GM19438 (cell line): ENCODE results near the gene ZNG1A.
"Not testable (repeated sequence)": the region's sequence is repeated elsewhere in the genome, so short reads cannot be mapped to it uniquely, and the experiment has no call there.

Experiments used
- ATAC-seq: cut with Tn5 transposase; IDR thresholded peaks from one replicate; pipeline ENCODE4 v1.9.1; 2021; ENCODE audit warnings: low read depth; ENCODE audit not compliant: unreplicated experiment

ZNG1A gene

DNA sequence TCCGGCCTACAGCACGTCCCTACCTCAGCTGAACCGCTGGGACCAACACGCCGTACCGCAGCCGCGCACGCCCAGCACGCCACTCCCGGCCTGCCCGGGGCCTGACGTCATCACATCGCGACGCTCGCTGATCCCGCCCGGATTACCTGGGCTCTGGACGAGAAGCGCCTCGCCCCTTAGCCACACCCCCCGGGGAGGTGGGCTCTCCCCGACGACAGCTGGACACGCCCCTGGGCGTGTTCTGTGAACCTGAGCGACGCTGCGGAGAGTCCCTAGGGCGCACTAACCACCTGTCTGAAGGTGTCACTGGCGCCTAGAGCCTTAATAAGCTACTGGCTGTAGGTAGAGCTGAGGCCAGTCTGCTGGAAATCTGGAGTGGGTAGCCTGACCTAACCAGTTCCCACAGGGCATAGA, at the start of gene ZNG1A:
TSS of gene ZNG1A (minus strand) at position 87 of the 414 bp plus-strand sequence. CDS start 87 bp downstream, outside the sequence.
- ATAC-seq, result not testable (repeated sequence)

DNA sequence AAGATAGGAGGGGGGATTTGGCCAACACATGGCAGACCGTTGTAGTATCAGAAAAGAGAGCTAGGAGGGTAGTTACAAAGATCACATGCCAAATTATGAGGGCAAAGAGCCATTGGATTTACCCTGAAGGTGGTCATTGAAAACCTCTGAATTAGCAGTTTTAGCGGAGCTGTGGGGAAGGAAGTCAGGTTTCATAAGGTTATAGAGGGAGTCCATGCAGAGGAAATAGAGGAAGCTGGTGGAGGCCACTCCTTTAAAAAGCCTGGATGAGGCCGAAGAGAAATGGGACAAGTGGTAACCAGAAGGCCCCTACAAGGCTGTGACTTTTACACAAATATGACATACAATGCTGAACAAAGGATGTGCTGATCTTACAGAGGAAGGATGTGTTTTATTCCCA, 49.0 kb upstream of the ZNG1A start:
- ATAC-seq, result no peak

DNA sequence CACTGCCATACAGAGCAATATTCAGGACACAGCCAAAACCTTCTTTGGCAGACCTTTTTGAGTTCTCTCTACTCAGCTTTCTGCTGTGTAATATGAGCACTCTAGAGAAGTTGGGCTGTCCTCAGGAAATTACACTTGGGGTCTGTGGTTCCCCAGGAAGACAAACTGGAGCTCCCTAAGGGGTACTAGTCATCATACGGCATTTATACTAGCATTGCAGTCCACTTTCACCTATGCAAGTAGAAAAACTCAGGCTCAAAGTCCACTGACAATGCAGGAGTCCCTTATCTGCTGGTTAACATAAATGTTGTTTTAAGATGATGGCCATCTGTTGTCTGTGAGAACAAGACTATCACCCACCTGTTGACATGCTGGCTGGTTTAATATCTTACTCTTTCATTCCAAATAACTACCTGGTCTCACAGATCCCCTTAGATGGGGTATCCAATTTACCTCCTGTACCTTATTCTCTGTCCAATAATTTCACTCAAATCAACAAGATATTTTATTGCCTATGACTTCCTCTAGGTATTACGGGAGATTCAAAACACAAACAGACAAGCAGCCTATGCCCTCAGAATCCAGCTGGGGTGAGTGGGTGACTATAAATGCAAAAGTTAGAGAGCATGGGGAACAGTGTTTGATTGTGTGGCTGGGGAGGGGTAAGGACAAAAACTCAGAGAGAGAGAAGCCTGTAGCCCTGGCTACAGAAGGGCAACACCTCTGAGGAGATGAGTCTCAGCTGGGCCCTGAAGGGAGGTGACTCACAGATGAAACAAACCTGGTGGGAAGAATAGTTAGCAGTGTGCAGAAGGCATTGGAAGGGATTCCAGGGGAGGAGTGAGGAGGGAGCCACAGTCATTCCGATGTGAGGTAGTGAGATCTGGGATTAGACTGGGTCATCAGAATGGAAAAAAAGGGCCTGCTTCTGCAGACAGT, 46.0 kb upstream of the ZNG1A start:
- ATAC-seq, result no peak

DNA sequence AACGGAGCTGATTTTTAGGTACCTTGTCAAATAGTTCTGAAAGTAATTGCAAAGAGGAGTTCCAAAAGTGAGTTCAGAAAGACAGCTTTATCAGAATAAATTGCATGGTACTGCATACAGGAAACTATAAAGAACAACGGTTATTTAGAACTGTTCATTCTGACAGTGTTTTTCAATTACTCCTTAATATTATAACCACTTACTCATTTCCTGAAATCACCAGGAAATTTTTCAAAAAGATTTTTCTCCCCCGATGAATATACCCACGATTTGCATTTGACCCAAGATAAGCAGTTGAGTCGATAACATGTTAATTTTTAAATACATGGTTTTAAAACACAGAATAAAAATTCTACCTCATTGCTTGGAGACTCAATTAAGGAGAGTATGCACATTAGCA, 45.2 kb upstream of the ZNG1A start:
- no peak for ATAC-seq

DNA sequence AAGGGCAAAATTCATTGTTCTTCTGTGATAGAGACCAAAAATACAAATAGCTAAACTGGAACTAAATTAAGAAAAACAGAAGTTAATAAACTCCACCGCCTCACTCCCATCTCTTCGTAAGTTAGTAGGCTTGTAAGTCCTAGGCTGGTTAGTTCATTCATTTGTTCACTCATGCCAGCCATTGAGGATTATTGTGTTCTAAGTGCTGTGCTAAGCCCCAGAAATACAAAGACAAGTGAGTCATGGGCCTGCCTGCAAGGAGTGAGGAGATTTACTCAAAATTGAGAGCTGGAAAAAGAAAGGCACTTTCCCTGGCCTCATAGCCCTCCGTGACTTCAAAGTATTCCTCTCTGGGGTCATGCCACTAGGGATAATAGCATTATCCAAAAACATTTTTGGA, 44.3 kb upstream of the ZNG1A start:
- no peak for ATAC-seq

DNA sequence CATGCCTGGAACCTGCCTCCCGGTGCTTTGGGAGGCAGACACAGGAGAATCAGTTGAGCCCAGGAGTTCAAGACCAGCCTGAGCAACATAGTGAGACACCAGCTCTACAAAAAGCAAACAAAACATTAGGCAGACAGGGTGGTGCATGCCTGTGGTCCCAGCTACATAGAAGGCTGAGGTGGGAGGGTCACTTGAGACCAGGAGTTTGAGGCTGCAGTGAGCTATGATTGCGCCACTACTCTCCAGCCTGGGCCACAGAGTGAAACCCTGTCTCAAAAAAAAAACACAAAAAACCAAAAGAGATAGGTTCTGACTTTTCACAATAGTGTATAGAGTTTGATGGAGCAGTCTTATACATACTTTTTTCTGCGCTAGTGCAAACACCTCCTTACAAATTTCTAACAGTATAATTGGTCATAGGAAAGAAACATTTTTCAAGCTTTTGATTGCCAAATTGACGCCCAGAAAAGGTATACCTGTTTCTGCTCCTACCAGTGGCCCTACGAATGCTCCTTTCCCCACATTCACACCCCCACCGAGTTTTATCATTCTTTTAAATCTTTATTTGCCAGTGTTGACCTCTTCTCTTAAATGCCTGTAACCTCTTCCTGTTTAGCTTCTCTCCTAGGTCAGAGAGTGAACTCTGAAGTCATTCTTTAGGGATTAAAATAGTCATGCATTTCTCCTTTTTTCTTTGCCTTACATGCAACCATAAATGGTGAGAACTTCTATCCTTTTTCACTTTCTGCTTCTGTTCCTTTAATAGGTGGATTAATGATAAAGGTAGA, 43.3 kb upstream of the ZNG1A start:
- no peak for ATAC-seq

DNA sequence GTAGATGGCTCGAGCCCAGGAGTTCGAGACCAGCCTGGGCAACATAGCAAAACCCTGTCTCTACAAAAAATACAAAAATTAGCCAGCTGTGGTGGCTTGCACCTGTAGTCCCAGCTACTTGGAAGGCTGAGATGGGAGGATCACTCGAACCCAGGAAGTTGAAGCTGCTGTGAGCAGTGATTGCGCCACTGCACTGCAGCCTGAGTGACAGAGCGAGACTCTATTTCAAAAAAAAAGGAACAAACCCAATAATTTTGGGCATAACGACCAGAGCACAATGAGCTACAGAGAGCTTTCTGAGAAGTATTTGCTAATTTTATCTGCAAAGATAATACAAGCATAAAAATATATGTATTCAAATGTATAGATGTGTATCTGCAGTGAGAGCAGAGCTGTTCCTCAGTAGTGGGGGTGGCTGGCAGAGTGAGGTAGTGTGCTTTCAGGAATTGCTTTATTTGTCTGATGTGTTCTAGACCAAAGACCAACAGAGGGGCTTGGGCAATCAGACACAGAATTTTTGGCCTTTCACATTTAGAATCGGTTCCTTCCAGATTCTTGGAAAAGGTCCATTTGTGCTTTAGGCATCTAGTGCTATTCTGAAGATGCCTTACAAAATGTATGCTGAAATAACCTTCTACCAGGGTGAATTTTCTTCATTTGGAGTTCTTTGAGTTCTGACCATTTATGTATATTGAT, 41.0 kb upstream of the ZNG1A start:
- no peak for ATAC-seq

DNA sequence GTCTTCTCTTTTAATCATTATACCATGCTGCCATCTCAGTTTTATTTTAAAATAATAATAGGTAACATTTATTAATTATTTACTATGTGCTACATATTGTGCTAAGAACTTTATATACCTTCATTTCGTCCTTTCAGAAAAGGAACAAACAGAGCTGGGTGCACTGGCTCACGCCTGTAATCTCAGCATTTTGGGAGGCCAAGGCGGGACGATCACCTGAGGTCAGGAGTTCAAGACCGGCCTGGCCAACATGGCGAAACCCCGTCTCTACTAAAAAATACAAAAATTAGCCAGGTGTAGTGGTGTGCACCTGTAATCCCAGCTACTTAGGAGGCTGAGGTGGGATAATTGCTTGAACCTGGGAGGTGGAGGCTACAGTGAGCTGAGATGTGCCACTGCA, 40.2 kb upstream of the ZNG1A start:
- ATAC-seq, result not testable (repeated sequence)

DNA sequence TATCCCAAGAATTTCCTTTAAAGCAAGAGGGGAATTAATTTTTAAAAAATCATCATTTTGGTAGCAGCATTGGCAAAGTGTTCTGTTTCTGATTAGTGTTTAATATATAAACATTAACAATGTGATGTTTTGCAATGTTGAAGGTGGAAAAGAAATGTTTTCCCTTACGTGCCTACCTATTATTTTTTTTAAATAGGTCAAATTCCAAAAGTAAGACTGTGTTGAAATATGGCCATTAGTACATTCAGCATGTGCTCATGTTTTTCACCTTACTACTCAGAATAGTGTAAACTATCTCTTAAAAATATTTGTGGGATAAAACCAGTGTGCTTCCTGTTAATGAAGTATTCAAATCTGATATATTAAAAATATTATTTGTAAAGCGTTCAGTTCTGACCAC, 39.1 kb upstream of the ZNG1A start:
- ATAC-seq, result no peak

DNA sequence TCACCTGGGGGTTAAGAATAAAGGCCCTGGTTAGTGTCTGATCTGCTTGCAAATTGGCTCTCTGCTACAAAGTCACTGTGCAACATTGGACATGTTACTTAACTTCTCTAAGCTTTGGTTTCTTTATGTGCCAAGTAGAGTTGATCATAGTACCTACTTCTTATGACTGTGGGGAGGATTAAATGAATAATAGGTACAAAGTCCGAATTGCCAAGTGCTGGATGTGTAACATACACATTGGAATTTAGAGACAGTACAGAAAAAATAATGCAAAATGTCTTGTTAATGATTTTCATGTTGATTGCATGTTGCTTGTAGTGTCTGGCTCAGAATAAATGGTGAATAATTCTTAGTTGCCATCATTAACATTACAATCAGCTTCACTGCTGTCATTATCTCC, 38.0 kb upstream of the ZNG1A start:
- no peak for ATAC-seq

DNA sequence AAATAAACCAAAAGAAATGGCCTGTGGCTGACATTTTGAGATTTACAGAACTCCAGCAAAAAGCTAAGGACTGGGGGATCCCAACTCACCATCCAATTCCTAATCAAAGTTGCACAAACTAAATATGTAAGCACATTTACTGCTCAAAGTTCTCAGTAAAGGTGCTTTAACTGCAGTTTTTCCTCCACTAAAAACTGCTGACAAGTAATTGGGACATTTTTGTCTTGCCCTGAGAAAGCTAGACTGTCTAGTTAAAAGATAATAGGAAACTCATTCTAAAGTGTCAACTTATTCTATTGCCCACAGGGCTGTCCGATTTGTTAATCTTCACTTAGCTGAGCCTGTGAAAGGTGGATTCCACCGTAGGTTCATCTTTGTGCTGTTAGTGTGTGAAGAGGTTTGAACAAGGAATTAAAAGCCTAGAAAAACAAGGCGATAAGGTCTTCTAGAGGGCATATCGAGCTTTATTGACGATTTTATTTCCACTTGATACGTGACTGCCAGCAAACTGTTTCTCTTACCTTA, 36.8 kb upstream of the ZNG1A start:
- ATAC-seq, result no peak

DNA sequence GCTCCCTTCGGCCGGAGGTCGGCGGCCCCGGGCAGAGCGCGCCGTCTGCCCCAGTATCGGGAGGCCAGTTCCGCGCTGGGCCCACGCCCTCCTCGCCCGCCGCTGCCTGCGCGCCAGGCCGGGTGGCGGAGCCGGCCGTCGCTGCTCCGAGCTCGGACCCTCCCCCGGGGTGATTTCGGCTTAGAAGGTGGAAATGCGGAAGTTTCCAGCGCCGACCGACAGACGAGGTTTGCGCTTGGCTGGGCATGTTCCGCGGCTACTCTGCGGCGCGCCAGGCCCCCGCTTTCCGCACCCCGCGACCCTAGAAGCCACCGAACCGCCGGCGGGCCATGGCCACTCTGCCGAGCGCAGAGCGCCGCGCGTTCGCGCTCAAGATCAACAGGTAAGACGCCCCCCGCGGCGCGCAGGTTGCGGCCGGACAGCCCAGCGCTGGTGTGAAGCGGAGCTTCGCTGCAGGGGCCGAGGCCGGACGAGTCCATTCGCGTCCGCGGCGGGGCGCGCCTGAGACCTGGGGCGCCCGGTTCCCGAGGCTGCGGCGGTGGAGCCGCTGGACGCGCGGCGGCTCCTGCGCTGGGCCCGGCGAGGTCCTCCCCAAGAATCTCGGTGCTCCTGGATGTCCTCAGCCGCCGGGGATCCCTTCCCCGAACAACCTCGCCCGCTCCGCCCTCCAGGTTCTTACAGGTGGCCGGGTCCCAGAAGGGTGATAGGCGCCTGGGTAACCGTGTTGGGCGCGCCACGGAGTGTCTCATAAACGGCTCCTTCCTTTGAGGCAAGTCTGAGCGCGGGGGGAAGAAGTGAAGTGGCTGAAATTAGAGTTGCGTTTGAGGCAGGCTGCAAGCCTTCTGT, 36.0 kb upstream of the ZNG1A start, which contains the start of gene DOCK8:
TSS of gene DOCK8 (plus strand) at position 218 of the 846 bp plus-strand sequence. CDS start at position 330, 112 bp downstream.
- ATAC-seq, result peak; percentile 86

DNA sequence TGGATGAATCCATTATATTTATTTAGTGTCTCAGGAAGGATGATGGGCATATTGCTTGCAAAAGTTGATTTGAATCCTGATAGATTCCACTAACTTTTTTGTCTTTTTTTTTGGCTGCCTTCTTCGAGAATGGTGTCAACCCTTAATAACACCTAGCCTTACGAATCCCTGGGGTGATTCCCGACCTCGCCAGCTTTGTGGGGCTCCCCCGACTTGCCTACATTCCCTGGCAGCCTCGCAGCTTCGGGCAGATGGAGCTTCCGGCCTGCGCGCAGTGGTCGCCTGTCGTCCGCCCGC, 35.4 kb upstream of the ZNG1A start:
- no peak for ATAC-seq

DNA sequence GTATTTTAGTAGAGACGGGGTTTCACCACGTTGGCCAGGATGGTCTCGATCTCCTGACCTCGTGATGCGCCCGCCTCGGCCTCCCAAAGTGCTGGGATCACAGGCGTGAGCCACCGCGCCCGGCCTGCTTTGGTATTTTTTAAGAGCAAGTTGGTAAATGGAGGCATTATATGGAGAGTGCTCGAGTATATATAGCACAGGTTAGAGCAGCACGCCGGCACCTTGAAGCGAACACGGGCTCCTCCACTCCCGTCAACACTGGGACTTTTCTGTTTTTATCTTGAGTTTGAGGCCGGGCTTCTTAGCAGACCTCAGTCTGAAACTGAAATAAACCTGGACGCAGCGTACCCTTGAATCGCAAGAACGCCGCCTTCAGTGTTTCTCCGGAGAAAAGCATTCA, 35.0 kb upstream of the ZNG1A start:
- ATAC-seq, result not testable (repeated sequence)

DNA sequence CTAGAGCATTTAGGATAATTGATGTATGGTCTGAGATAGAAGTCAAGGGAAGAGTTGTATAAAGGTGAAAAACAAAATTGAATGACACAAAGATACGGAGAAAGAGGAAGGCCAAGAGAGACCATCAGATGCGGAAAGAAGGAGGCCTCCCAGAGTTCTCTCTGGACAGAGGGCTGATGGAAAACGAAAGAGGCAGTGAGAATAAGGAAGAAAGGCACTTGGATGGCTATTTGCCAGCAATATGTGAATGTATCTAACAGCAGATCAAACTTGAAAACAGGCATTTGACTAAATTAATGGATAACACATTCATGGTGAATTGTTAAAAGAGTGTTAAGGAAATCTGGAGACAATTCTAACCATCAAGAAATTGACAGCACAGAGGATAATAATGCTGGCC, 33.4 kb upstream of the ZNG1A start:
- ATAC-seq, result no peak

DNA sequence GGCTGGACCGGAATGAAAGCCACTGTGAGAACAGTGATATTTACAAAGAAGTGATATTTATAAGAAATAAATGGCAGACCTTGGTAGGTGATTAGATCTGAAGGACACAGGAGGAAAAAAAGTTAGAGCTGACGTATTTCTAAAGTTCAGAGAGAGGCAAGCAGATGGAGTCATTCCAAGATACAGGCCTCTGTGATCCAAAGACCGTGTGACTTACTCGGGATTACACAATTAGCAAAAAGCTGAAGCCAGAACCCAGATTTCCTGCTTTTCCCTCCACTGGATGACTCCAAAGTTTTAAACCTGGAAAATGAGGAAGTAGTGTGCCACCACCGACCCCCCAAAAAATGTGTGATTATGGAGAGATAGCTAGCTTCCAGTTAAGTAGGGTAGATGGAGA, 32.7 kb upstream of the ZNG1A start:
- ATAC-seq, result no peak

DNA sequence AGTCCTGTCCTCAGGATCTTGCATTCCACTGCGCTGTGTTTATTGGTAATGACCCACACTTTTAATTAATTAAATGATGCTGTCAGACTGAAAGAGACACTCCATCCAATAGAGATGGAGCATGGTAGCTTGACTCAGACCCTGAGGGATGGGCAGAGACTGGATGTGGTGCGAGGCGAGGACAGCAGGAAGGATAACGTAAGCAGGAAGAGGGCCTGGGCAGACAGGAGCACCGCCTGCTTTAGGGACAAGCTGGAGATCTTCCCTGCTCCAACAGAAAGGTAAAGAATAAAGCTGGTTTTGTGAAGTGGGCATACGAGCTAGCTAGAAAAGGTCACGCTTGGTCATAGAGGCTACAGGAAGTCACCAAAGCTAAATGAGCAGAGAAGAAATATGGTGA, 32.2 kb upstream of the ZNG1A start:
- ATAC-seq, result no peak

DNA sequence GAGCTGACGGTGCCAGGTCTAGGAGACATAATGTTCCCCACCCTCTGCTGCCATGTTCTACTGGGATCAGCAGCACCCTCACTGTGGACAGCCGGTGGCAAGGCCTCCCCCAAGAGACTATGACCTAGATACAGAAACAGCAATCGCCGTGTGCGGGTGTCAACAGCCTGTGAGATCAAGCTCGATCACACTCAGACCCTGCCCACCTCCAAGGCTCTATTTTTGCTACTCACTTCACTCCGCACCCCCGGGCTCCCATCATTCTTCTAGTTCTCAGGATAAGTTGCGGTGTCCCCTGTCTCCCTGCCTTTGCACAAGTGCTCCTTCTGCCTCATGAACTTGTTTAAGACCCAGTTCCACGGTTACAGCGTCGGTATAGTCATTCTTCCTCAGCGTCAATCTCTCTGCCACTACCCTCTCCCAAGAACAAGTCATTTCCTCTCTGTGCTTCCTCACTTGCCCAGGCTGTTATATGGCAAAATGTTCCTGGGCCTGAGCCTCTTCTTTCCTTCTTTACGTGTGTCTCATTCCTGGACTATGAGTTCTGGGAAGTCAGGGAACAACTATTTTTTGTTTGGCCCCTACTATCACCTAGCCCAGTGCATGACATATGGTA, 30.4 kb upstream of the ZNG1A start:
- ATAC-seq, result no peak

DNA sequence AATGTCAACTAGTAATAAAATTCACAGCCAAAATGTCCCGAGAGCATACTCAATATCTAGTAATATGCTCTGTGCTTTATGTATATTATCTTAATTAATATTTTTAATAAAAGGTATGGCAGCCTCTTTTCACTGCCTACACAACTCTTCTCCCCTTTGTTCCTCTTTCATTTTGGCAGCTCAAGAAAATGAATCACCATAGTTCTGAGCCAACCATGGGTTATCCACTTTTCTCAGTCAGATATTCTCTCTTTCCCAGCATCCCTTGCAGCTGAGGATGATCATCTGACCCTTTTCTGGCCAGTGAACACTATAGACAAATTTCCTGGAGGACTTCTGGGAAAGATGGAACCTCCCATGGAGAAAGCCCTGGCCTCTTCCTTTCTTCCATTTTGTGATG, 27.6 kb upstream of the ZNG1A start:
- ATAC-seq, result no peak

DNA sequence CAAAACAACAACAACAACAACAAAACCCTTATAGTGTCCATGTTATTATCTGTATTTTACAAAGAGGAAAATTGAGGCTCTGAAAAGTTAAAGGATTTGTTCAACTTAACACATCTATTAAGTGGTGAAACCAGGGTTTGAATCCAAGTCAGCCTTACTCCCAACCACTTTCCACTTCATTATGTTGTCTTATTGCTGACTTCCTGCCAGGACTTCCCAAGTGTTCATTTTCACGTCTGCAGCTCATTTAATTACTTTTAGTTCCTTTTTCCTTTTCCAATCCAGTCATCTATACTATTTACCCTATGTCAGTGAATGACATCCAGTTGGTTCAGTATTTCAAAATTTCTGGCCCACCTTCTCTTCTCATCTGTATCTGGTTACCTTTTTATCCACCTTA, 20.7 kb upstream of the ZNG1A start:
- ATAC-seq, result not testable (repeated sequence)
